ENCODE data around the gene SRP68.
"Not testable (repeated sequence)": the region's sequence is repeated elsewhere in the genome, so short reads cannot be mapped to it uniquely, and the experiment has no call there.

SRP68 gene

GRCh38 chr17:76065775-76066174 lies 6.5 kb downstream of the SRP68 start:
- no peak overlapping the region for H3K27ac ChIP-seq (ENCODE audit: insufficient read depth in 1 of 2, low read depth in 1 of 2, low read length in 2 of 2, poor library complexity in 1 of 2, severe bottlenecking in 2 of 2)
- DNase-seq = no peak
- H3K27me3 ChIP-seq (replicated peaks in 2 of 5; ENCODE audit: control insufficient read depth in 4 of 5, insufficient read depth in 5 of 5, low read length in 4 of 5) = no peaks in the 10 kb centered on the region
- ChIA-PET CTCF (interaction anchor here (0.6 to 2.7 kb wide), 10 partner anchors 8 to 139 kb away, joined by 3 to 16 read pairs (median 3); no protein-coding TSS in a partner anchor), POLR2A (interaction anchor here (0.9 kb wide), 1 partner anchor 36 kb away, joined by 9 read pairs; no protein-coding TSS in a partner anchor)
- H3K4me3 ChIP-seq (ENCODE audit: control insufficient read depth in 1 of 7, extremely low read depth in 1 of 7, insufficient read depth in 4 of 7, low read depth in 2 of 7, low read length in 6 of 7) = no peak overlapping the region
- H3K9me3 ChIP-seq (ENCODE audit: control extremely low read depth in 1 of 5, control insufficient read depth in 4 of 5, insufficient read depth in 2 of 5, low read depth in 1 of 5, low read length in 4 of 5) = no peaks in the 10 kb centered on the region
- H3K4me1 ChIP-seq (ENCODE audit: control extremely low read depth in 1 of 4, control insufficient read depth in 4 of 4, insufficient read depth in 4 of 4, low read length in 3 of 4) = peaks cover 0 to 9% (median 3%) of the 10 kb centered on the region in 4 experiments
- H3K36me3 ChIP-seq (ENCODE audit: control insufficient read depth in 4 of 4, insufficient read depth in 4 of 4, low read length in 3 of 4) = peaks cover 23 to 72% (median 51%) of the 10 kb centered on the region in 4 experiments
- 96% methylated on average over 4 of the region's 4 CpGs for WGBS (ENCODE audit: insufficient coverage)

- H3K27ac ChIP-seq (ENCODE audit: insufficient read depth in 1 of 2, low read depth in 1 of 2, low read length in 2 of 2, poor library complexity in 1 of 2, severe bottlenecking in 2 of 2) = no peak overlapping the region
- H3K27me3 ChIP-seq (replicated peaks in 2 of 5; ENCODE audit: control insufficient read depth in 4 of 5, insufficient read depth in 5 of 5, low read length in 4 of 5) = no peaks in the 10 kb centered on the region
- ChIA-PET CTCF (interaction anchor here (0.8 to 2.7 kb wide), 7 partner anchors 17 to 59 kb away, joined by 3 to 16 read pairs (median 5); no protein-coding TSS in a partner anchor), POLR2A (interaction anchor here (0.6 kb wide), 1 partner anchor 28 kb away, joined by 3 read pairs; no protein-coding TSS in a partner anchor)
- peak in 1 of 3 donors; percentile 24 for DNase-seq
- H3K4me3 ChIP-seq (ENCODE audit: control insufficient read depth in 1 of 7, extremely low read depth in 1 of 7, insufficient read depth in 4 of 7, low read depth in 2 of 7, low read length in 6 of 7) = no peak overlapping the region
- 87% methylated on average over 15 of the region's 15 CpGs for WGBS (ENCODE audit: insufficient coverage)
- peaks cover 0 to 4% (median 0%) of the 10 kb centered on the region in 4 experiments for H3K4me1 ChIP-seq (ENCODE audit: control extremely low read depth in 1 of 4, control insufficient read depth in 4 of 4, insufficient read depth in 4 of 4, low read length in 3 of 4)
- peaks cover 28 to 83% (median 61%) of the 10 kb centered on the region in 4 experiments for H3K36me3 ChIP-seq (ENCODE audit: control insufficient read depth in 4 of 4, insufficient read depth in 4 of 4, low read length in 3 of 4)
- H3K9me3 ChIP-seq (ENCODE audit: control extremely low read depth in 1 of 5, control insufficient read depth in 4 of 5, insufficient read depth in 2 of 5, low read depth in 1 of 5, low read length in 4 of 5) = no peaks in the 10 kb centered on the region
Observed at GRCh38 chr17:76063875-76064546, 8.3 kb downstream of the SRP68 start.

- H3K4me1 ChIP-seq (ENCODE audit: control extremely low read depth in 1 of 4, control insufficient read depth in 4 of 4, insufficient read depth in 4 of 4, low read length in 3 of 4); H3K27me3 ChIP-seq (replicated peaks in 2 of 5; ENCODE audit: control insufficient read depth in 4 of 5, insufficient read depth in 5 of 5, low read length in 4 of 5); H3K9me3 ChIP-seq (ENCODE audit: control extremely low read depth in 1 of 5, control insufficient read depth in 4 of 5, insufficient read depth in 2 of 5, low read depth in 1 of 5, low read length in 4 of 5); H3K4me3 ChIP-seq (ENCODE audit: control insufficient read depth in 1 of 7, extremely low read depth in 1 of 7, insufficient read depth in 4 of 7, low read depth in 2 of 7, low read length in 6 of 7); POLR2A ChIA-PET; H3K27ac ChIP-seq (ENCODE audit: insufficient read depth in 1 of 2, low read depth in 1 of 2, low read length in 2 of 2, poor library complexity in 1 of 2, severe bottlenecking in 2 of 2); DNase-seq: not testable (repeated sequence)
- WGBS (ENCODE audit: insufficient coverage) = 97% methylated on average over 3 of the region's 6 CpGs
- CTCF ChIA-PET = interaction anchor here (0.6 to 6.0 kb wide), 8 partner anchors 8 to 72 kb away, joined by 3 to 61 read pairs (median 4); no protein-coding TSS in a partner anchor
- peaks cover 29 to 82% (median 60%) of the 10 kb centered on the region in 4 experiments for H3K36me3 ChIP-seq (ENCODE audit: control insufficient read depth in 4 of 4, insufficient read depth in 4 of 4, low read length in 3 of 4)
Observed at GRCh38 chr17:76058264-76058663, 14.1 kb downstream of the SRP68 start.

- CTCF ChIA-PET = interaction anchor here (0.8 to 6.0 kb wide), 11 partner anchors 9 to 181 kb away, joined by 3 to 61 read pairs (median 4); no protein-coding TSS in a partner anchor
Observed at GRCh38 chr17:76056882-76057281, 15.4 kb downstream of the SRP68 start.

GRCh38 chr17:76054112-76054476 lies 18.2 kb downstream of the SRP68 start:
- Histone ChIP-seq H3K4me3 (ENCODE audit: control insufficient read depth in 1 of 7, extremely low read depth in 1 of 7, insufficient read depth in 4 of 7, low read depth in 2 of 7, low read length in 6 of 7) (no peak overlapping the region), H3K27ac (ENCODE audit: insufficient read depth in 1 of 2, low read depth in 1 of 2, low read length in 2 of 2, poor library complexity in 1 of 2, severe bottlenecking in 2 of 2) (no peak overlapping the region), H3K36me3 (ENCODE audit: control insufficient read depth in 4 of 4, insufficient read depth in 4 of 4, low read length in 3 of 4) (peaks cover 28 to 84% (median 62%) of the 10 kb centered on the region in 4 experiments), H3K27me3 (replicated peaks in 2 of 5; ENCODE audit: control insufficient read depth in 4 of 5, insufficient read depth in 5 of 5, low read length in 4 of 5) (no peaks in the 10 kb centered on the region), H3K9me3 (ENCODE audit: control extremely low read depth in 1 of 5, control insufficient read depth in 4 of 5, insufficient read depth in 2 of 5, low read depth in 1 of 5, low read length in 4 of 5) (no peaks in the 10 kb centered on the region), H3K4me1 (ENCODE audit: control extremely low read depth in 1 of 4, control insufficient read depth in 4 of 4, insufficient read depth in 4 of 4, low read length in 3 of 4) (no peaks in the 10 kb centered on the region)
- DNase-seq = no peak
- CTCF ChIA-PET = interaction anchor here (1.0 to 6.0 kb wide), 3 partner anchors 39 to 349 kb away, joined by 3 to 61 read pairs (median 4); no protein-coding TSS in a partner anchor
- POLR2A ChIA-PET = no interaction called here
- WGBS (ENCODE audit: insufficient coverage) = 89% methylated on average over 3 of the region's 4 CpGs

More at GRCh38 chr17:76056882-76057281, 15.4 kb downstream of the SRP68 start:
- Histone ChIP-seq H3K4me1 (ENCODE audit: control extremely low read depth in 1 of 4, control insufficient read depth in 4 of 4, insufficient read depth in 4 of 4, low read length in 3 of 4) (no peaks in the 10 kb centered on the region), H3K36me3 (ENCODE audit: control insufficient read depth in 4 of 4, insufficient read depth in 4 of 4, low read length in 3 of 4) (peaks cover 27 to 84% (median 62%) of the 10 kb centered on the region in 4 experiments), H3K9me3 (ENCODE audit: control extremely low read depth in 1 of 5, control insufficient read depth in 4 of 5, insufficient read depth in 2 of 5, low read depth in 1 of 5, low read length in 4 of 5) (no peaks in the 10 kb centered on the region), H3K27ac (ENCODE audit: insufficient read depth in 1 of 2, low read depth in 1 of 2, low read length in 2 of 2, poor library complexity in 1 of 2, severe bottlenecking in 2 of 2) (no peak overlapping the region), H3K4me3 (ENCODE audit: control insufficient read depth in 1 of 7, extremely low read depth in 1 of 7, insufficient read depth in 4 of 7, low read depth in 2 of 7, low read length in 6 of 7) (no peak overlapping the region), H3K27me3 (replicated peaks in 2 of 5; ENCODE audit: control insufficient read depth in 4 of 5, insufficient read depth in 5 of 5, low read length in 4 of 5) (no peaks in the 10 kb centered on the region)
- POLR2A ChIA-PET = interaction anchor here (1.0 kb wide), 1 partner anchor 43 kb away, joined by 4 read pairs; no protein-coding TSS in a partner anchor
- WGBS (ENCODE audit: insufficient coverage) = 100% methylated on average over 2 of the region's 3 CpGs
- DNase-seq = peak in 2 of 3 donors; percentile 58 to 59

- no peaks in the 10 kb centered on the region for H3K4me1 ChIP-seq (ENCODE audit: control extremely low read depth in 1 of 4, control insufficient read depth in 4 of 4, insufficient read depth in 4 of 4, low read length in 3 of 4)
- no peak overlapping the region for H3K27ac ChIP-seq (ENCODE audit: insufficient read depth in 1 of 2, low read depth in 1 of 2, low read length in 2 of 2, poor library complexity in 1 of 2, severe bottlenecking in 2 of 2)
- peaks cover 25 to 84% (median 65%) of the 10 kb centered on the region in 4 experiments for H3K36me3 ChIP-seq (ENCODE audit: control insufficient read depth in 4 of 4, insufficient read depth in 4 of 4, low read length in 3 of 4)
- ChIA-PET POLR2A (no interaction called here), CTCF (interaction anchor here (0.8 to 6.0 kb wide), 5 partner anchors 14 to 350 kb away, joined by 3 to 61 read pairs (median 4); no protein-coding TSS in a partner anchor)
- no peaks in the 10 kb centered on the region for H3K27me3 ChIP-seq (replicated peaks in 2 of 5; ENCODE audit: control insufficient read depth in 4 of 5, insufficient read depth in 5 of 5, low read length in 4 of 5)
- DNase-seq = no peak
- no peaks in the 10 kb centered on the region for H3K9me3 ChIP-seq (ENCODE audit: control extremely low read depth in 1 of 5, control insufficient read depth in 4 of 5, insufficient read depth in 2 of 5, low read depth in 1 of 5, low read length in 4 of 5)
- 96% methylated on average over 12 of the region's 17 CpGs for WGBS (ENCODE audit: insufficient coverage)
- no peak overlapping the region for H3K4me3 ChIP-seq (ENCODE audit: control insufficient read depth in 1 of 7, extremely low read depth in 1 of 7, insufficient read depth in 4 of 7, low read depth in 2 of 7, low read length in 6 of 7)
Observed at GRCh38 chr17:76053246-76054111, 18.8 kb downstream of the SRP68 start.
